ENCODE data around the gene AP1B1.

DNA sequence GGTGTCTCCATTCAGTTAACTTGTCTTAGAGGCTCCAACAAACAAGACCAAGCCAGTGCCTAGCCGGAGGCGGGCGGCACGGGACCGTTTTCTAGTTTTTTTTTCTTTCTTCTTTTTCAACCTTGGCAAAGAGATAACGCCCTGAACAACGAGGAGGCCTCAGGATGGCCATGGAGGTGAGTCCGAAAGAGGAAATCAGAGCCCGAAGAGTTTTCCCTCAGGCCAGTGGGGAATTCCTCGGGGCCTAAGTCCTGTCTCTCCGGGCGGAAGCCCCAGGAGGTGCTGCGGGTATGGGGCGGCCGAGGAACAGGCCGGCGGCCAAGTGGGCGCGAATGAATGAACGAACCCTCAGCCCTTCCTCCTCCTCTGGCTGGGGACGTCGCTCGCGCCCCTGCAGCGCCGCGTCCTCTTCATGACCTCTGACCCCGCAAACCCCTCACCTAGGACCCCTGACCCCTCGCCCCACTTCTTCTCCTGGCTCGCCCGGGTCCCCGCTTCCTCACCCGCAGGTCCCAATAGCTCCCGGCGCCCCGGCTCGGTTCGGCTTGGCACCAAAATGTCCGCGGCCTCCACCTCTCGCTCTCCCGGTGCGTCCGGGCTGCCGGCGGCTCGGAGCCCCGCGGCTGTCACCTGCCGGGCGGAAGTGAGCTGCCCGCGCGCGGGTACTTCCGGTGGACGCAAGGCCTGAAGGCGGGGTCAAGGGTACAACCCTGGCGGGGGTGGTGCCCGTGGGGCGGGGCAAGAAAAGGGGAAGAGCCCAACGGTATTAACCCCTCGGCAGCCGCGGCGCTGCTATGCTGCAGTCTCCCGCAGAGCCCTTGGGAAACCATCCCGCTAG lies at the start of gene AP1B1:
- TF ChIP-seq CTCF (IDR thresholded peaks at IDR 0.05) = no peak
- TF ChIP-seq POLR2A (IDR thresholded peaks at IDR 0.05) = no peak

All from testis (tissue), 2 donors.